ENCODE results near the gene DNASE1L2. TPM values are rescaled to one million over a fixed set of nuclear protein-coding genes. Genes with fewer than 3 reads are reported as not detected.

The DNASE1L2 gene
- under 1 TPM in 7 of 9 donors, not detected in 2; 0.12 to 0.51 (median 0.34) TPM for total RNA-seq
- under 1 TPM; 0.18 to 0.50 TPM for polyA plus RNA-seq
- long read RNA-seq, donor 1: 0 reads
- long read RNA-seq, donor 2: 0 reads
- long read RNA-seq, donor 3: 0 reads

- Histone ChIP-seq H3K27me3 (peaks cover 0 to 24% (median 6%) of the 10 kb centered on the region in 9 donors), H3K9me3 (no peaks in the 10 kb centered on the region), H3K4me3 (peak within 1 kb of the TSS in 10 of 12 donors; percentile 19 to 48 (median 38)), H3K36me3 (peaks cover 3 to 62% (median 52%) of the 10 kb centered on the region in 9 donors), H3K27ac (no peak within 1 kb of the TSS), H3K4me1 (peaks cover 0 to 31% (median 23%) of the 10 kb centered on the region in 12 donors)
- intact Hi-C loops (cut with DNase I): no loop called here
- WGBS, 4 donors: 0 to 6% (median 4%) methylated on average over 18 to 64 of the region's 64 CpGs
- TF ChIP-seq CTCF (IDR thresholded peaks at IDR 0.05) (no peak), POLR2A (IDR thresholded peaks at IDR 0.05) (no peak)
- ATAC-seq (peak in 3 of 4 donors; percentile 23 to 51 (median 36)), DNase-seq (no peak)
These were observed at the start of gene DNASE1L2 for GRCh38 chr16:2236337-2237101. Gene DNASE1L2 (plus strand): TSS chr16:2236444. CDS start chr16:2236817, 373 bp downstream.

GRCh38 chr16:2186505-2186904 lies 49.7 kb upstream of the DNASE1L2 start:
- 82 to 93% (median 86%) methylated on average over 10 to 20 of the region's 20 CpGs for WGBS, 4 donors
- no peak for ATAC-seq
- H3K27me3 ChIP-seq: no peaks in the 10 kb centered on the region
- no peaks in the 10 kb centered on the region for H3K9me3 ChIP-seq
- H3K27ac ChIP-seq: no peak overlapping the region
- TF ChIP-seq POLR2A (IDR thresholded peaks at IDR 0.05) (no peak), CTCF (IDR thresholded peaks at IDR 0.05) (no peak)
- no peak for DNase-seq
- intact Hi-C loops (cut with DNase I): no loop called here
- no peaks in the 10 kb centered on the region for H3K36me3 ChIP-seq
- peaks cover 0 to 4% (median 0%) of the 10 kb centered on the region in 12 donors for H3K4me1 ChIP-seq
- H3K4me3 ChIP-seq: no peak overlapping the region

- intact Hi-C loops (cut with DNase I): no loop called here
- ATAC-seq: no peak
- peaks cover 0 to 6% (median 0%) of the 10 kb centered on the region in 12 donors for H3K4me1 ChIP-seq
These were observed 49.0 kb upstream of the DNASE1L2 start for GRCh38 chr16:2187212-2187611.

More at GRCh38 chr16:2187212-2187611, 49.0 kb upstream of the DNASE1L2 start:
- H3K36me3 ChIP-seq: no peaks in the 10 kb centered on the region
- H3K4me3 ChIP-seq: no peak overlapping the region
- H3K27me3 ChIP-seq: no peaks in the 10 kb centered on the region
- no peaks in the 10 kb centered on the region for H3K9me3 ChIP-seq
- no peak for TF ChIP-seq POLR2A (IDR thresholded peaks at IDR 0.05)
- TF ChIP-seq CTCF (IDR thresholded peaks at IDR 0.05): no peak
- no peak for DNase-seq
- H3K27ac ChIP-seq: no peak overlapping the region
- WGBS, 4 donors: 79 to 87% (median 81%) methylated on average over 16 to 17 of the region's 17 CpGs
